NCI-H2029 (cell line): ENCODE data around the gene SNRPA1.

Experiments
- DNase-seq: peaks from one replicate; lab custom pipeline; 2025; lab: John Stamatoyannopoulos, UW

SNRPA1 gene

GRCh38 chr15:101258238-101259144, 36.6 kb downstream of the SNRPA1 start:
- DNase-seq, result peak; percentile 45

DNA sequence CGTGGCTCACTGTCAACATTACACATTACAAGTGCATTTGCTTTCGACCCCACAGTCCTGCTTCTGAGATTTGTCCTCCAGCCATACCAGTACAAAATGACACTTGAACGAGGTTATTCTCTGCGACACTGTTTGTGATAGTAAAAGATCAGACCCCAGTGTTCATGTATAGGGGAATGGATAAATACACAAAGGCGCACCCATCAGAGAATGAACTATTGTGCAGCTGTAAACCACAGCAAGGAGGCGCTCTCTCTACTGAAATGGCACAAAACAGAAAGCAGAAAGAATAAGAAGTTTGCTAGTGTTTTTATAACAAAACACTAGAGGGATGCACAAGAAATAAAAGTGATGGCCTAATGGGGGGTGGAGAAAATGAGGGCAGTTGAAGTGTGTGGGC, 38.3 kb downstream of the SNRPA1 start:
- DNase-seq, result no peak

GRCh38 chr15:101255615-101256241, 39.3 kb downstream of the SNRPA1 start:
- DNase-seq, result no peak

GRCh38 chr15:101255051-101255395, 40.0 kb downstream of the SNRPA1 start:
- DNase-seq, result no peak

- no peak for DNase-seq
Observed at GRCh38 chr15:101254157-101255050, 40.6 kb downstream of the SNRPA1 start.

DNA sequence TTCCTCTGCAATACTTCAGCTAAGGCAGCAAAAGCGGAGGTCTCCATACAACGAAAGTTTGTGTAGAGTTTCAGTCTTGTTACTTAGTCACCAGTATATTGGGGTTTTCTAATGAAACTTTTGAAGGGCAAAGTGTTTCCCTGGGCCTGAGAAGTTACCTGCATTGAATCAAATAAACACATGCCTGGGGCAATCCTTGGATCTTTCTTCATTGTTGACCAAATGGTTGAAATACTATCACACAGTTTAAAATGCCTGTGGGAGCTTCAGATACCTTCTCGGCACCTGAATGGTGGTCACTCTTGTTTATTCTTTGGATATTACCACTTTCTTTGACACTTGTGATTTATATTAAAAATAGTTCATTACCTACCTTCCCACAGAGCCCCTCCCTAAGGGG, 42.2 kb downstream of the SNRPA1 start:
- no peak for DNase-seq

- peak; percentile 21 for DNase-seq
Observed at GRCh38 chr15:101251830-101252820, 42.9 kb downstream of the SNRPA1 start, which contains the start of gene CHSY1. TSS of gene CHSY1 (minus strand) at chr15:101252048. CDS start at chr15:101251456, 592 bp downstream.

- DNase-seq, result no peak
Observed at GRCh38 chr15:101250873-101251829, 43.9 kb downstream of the SNRPA1 start.

GRCh38 chr15:101250341-101250831, 44.7 kb downstream of the SNRPA1 start:
- DNase-seq, result no peak

DNA sequence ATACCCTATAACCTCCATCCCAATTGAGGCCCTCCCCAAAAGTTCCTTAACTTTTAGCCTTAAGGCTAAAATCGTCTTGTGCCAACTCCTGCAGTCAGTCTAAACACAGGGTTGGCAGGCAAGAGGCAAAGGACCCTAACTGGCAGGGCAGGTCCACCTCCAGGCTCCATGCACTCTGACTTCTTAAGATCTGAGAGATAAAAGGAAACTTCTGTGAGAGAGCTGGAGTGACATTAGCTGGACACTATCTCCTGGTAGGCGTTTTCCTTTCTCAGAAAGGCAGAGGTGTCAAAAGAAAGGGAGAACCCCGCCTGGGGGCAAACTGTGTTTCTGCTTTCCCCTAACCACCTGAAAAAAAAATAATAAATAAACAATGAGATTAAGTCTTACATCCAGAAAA, 46.8 kb downstream of the SNRPA1 start:
- DNase-seq, result no peak

DNA sequence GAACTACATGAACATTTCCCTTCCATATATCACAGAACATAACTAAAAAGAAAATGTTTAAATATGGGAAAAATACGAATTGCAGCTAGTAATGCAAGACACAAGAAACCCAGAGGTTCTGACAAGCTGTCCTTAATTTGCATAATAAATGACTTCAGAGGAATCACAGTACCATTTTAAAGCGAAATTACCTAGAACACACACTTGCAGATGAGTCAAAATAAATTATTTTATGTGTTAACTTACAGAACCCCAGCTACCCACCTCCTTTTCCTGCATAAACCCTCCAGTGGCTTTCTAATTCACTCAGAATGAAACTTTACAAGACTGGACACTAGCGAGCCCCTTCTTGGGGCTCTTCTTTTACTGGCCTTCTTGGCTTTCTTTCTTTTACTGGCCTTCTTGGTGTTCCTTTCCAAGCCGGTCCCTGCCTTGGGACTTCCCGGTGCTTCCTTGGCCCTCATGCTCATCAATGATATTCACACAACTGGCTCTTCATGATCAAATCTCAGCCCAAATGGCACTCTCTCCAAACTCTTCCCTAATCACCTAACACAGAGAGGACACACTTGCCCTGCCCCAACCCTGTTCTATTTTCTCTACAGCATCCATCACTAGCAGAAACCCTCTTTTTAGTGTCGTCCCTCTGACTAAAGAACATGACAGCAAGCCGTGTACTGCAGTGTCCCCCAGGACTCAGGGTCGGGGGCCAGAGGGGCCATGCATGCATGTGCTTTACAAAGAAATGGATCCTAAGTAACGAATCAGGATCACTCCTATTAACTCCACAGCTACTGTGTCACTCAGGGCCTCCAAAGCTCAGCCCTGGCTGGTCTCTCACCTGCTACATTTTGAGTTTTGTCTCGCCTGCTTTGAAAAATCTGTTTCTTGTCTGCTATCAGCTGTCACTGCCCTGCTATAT, 48.0 kb downstream of the SNRPA1 start:
- DNase-seq, result no peak

DNA sequence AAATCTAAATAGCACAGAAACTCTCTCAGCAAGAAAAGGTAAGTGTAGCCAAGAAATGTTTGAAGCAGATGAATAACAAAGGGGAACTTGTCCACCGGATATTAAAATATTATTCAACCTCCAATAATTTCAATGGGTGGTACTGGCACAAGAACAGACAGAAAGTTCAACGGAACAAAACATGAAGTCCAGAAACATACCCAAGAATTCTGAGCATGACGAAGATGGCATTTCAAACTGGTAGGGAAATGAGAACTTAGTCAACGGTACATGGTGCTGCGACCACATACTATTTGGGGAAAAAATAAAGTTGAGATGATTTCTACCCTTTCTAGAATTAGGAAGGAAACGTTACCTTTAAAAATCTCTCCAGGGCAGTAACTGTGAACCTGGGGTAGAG, 48.7 kb downstream of the SNRPA1 start:
- DNase-seq, result no peak

- DNase-seq, result no peak
Observed at GRCh38 chr15:101244889-101245668, 50.0 kb downstream of the SNRPA1 start.

- no peak for DNase-seq
Observed at GRCh38 chr15:101244036-101244781, 50.8 kb downstream of the SNRPA1 start.

- DNase-seq, result no peak
Observed at GRCh38 chr15:101243420-101243819, 51.6 kb downstream of the SNRPA1 start.

- DNase-seq, result no peak
Observed at GRCh38 chr15:101242999-101243336, 52.1 kb downstream of the SNRPA1 start.
